Measurements from ENCODE around the gene VPS13D. TPM values are rescaled to one million over a fixed set of nuclear protein-coding genes. Genes with fewer than 3 reads are reported as not detected.

The VPS13D gene
- total RNA-seq, 4 donors from 2014 or later = 94.4 to 472 (median 163) TPM

DNA sequence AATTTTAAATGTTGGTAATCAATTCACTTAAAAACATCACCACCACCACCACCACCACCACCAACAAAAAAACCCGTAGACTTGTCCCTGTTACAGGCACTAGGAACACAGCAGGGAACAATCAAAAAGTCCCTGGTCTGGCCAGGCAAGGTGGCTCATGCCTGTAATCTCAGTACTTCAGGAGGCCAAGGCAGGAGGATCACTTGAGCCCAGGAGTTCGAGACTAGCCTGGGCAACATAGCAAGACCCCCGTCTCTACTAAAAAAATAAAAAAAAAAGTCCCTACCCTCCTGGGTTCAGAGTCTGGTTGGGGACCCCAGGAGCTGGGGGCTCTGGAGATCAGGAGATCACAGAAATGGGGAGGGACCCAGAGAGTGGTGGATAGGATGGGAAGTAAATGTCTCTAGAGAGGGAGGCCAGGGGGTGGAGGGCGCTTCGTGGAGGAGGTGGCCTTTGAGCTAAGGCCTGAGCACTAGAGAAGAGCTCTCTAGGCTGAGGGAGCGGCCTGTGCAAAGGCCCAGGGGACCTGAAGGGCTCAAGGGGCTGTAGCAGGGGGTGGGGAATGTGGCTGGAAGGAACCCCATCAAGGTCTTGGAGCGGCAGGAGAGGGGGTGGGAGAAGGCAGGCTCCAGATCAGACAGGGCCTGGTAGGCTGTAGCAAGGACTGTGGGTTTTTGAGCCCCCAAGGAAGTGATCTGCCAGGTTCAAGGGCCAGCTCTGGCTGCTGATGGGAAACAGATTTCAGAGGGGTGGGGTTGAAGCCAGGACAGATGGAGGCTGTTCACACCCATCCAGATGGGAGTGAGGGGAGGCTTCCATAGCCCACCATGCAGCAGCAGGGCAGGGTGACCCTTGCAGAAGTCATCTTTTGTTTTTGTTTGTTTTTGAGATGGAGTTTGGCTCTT lies 24.8 kb upstream of the VPS13D start:
- H3K9me3 ChIP-seq = no peaks in the 10 kb centered on the region
- H3K27ac ChIP-seq = no peak overlapping the region
- no peak overlapping the region for H3K4me3 ChIP-seq
- no peaks in the 10 kb centered on the region for H3K27me3 ChIP-seq
- peaks cover 11% of the 10 kb centered on the region for H3K36me3 ChIP-seq
- TF ChIP-seq POLR2AphosphoS5 (IDR thresholded peaks at IDR 0.05) (no peak), POLR2A (IDR thresholded peaks at IDR 0.05) (no peak), EP300 (IDR thresholded peaks at IDR 0.05) (no peak)
- TF ChIP-seq, protein P1, sequence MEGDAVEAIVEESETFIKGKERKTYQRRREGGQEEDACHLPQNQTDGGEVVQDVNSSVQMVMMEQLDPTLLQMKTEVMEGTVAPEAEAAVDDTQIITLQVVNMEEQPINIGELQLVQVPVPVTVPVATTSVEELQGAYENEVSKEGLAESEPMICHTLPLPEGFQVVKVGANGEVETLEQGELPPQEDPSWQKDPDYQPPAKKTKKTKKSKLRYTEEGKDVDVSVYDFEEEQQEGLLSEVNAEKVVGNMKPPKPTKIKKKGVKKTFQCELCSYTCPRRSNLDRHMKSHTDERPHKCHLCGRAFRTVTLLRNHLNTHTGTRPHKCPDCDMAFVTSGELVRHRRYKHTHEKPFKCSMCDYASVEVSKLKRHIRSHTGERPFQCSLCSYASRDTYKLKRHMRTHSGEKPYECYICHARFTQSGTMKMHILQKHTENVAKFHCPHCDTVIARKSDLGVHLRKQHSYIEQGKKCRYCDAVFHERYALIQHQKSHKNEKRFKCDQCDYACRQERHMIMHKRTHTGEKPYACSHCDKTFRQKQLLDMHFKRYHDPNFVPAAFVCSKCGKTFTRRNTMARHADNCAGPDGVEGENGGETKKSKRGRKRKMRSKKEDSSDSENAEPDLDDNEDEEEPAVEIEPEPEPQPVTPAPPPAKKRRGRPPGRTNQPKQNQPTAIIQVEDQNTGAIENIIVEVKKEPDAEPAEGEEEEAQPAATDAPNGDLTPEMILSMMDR (IDR thresholded peaks at IDR 0.05) = no peak
- H3K4me1 ChIP-seq = peaks cover 10% of the 10 kb centered on the region
- no peak for DNase-seq (ENCODE audit: low spot score in 2 of 2)
- WGBS = 80% methylated on average over 7 of the region's 7 CpGs

DNA sequence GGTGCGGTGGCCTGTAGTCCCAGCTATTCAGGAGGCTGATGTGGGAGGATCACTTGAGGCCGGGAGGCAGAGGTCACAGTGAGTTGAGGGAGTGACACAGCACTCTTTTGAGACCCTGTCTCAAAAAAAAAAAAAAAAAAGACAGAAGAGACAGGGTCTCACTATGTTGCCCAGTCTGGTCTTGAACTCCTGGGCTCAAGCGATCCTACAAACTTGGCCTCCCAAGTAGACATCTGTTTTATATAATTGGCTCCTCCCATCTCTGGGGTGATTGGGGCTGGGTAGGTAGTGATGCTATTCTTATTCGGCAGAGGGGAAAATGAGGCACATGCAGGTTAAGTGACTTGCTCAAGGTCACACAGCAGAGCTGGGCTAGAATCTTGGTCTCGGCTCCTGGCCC lies 23.6 kb upstream of the VPS13D start:
- H3K27ac ChIP-seq = no peak overlapping the region
- no peak overlapping the region for H3K4me3 ChIP-seq
- H3K4me1 ChIP-seq = peaks cover 10% of the 10 kb centered on the region
- H3K27me3 ChIP-seq = no peaks in the 10 kb centered on the region
- TF ChIP-seq, protein P1 (IDR thresholded peaks at IDR 0.05) = no peak
- TF ChIP-seq POLR2A (IDR thresholded peaks at IDR 0.05) (no peak), EP300 (IDR thresholded peaks at IDR 0.05) (no peak), POLR2AphosphoS5 (IDR thresholded peaks at IDR 0.05) (no peak)
- 80% methylated on average over 5 of the region's 5 CpGs for WGBS
- peaks cover 7% of the 10 kb centered on the region for H3K36me3 ChIP-seq
- no peak for DNase-seq (ENCODE audit: low spot score in 2 of 2)
- H3K9me3 ChIP-seq = no peaks in the 10 kb centered on the region

DNA sequence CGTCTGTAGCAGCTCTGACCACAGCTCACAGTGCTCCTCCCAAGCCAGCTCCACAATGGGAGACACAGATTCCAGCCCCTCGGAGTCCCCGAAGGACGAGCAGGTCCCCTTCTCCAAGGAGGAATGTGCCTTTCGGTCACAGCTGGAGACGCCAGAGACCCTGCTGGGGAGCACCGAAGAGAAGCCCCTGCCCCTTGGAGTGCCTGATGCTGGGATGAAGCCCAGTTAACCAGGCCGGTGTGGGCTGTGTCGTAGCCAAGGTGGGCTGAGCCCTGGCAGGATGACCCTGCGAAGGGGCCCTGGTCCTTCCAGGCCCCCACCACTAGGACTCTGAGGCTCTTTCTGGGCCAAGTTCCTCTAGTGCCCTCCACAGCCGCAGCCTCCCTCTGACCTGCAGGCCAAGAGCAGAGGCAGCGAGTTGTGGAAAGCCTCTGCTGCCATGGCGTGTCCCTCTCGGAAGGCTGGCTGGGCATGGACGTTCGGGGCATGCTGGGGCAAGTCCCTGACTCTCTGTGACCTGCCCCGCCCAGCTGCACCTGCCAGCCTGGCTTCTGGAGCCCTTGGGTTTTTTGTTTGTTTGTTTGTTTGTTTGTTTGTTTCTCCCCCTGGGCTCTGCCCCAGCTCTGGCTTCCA lies 22.9 kb upstream of the VPS13D start:
- Histone ChIP-seq H3K9me3 (no peaks in the 10 kb centered on the region), H3K27me3 (no peaks in the 10 kb centered on the region), H3K4me1 (peaks cover 10% of the 10 kb centered on the region), H3K4me3 (no peak overlapping the region), H3K36me3 (peaks cover 7% of the 10 kb centered on the region), H3K27ac (no peak overlapping the region)
- no peak for TF ChIP-seq POLR2A (IDR thresholded peaks at IDR 0.05)
- no peak for TF ChIP-seq EP300 (IDR thresholded peaks at IDR 0.05)
- TF ChIP-seq, protein P1 (IDR thresholded peaks at IDR 0.05) = no peak
- no peak for TF ChIP-seq POLR2AphosphoS5 (IDR thresholded peaks at IDR 0.05)
- no peak for DNase-seq (ENCODE audit: low spot score in 2 of 2)
- WGBS = 73% methylated on average over 14 of the region's 17 CpGs

DNA sequence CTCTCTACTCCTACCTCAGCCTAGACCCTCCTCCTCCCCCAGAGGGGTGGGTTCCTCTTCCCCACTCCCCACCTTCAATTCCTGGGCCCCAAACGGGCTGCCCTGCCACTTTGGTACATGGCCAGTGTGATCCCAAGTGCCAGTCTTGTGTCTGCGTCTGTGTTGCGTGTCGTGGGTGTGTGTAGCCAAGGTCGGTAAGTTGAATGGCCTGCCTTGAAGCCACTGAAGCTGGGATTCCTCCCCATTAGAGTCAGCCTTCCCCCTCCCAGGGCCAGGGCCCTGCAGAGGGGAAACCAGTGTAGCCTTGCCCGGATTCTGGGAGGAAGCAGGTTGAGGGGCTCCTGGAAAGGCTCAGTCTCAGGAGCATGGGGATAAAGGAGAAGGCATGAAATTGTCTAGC lies 21.6 kb upstream of the VPS13D start:
- H3K4me1 ChIP-seq = peaks cover 10% of the 10 kb centered on the region
- H3K36me3 ChIP-seq = peaks cover 2% of the 10 kb centered on the region
- no peak for DNase-seq (ENCODE audit: low spot score in 2 of 2)
- 63% methylated on average over 6 of the region's 6 CpGs for WGBS
- no peak overlapping the region for H3K27ac ChIP-seq
- H3K27me3 ChIP-seq = no peaks in the 10 kb centered on the region
- no peaks in the 10 kb centered on the region for H3K9me3 ChIP-seq
- H3K4me3 ChIP-seq = no peak overlapping the region
- no peak for TF ChIP-seq POLR2AphosphoS5 (IDR thresholded peaks at IDR 0.05)
- no peak for TF ChIP-seq EP300 (IDR thresholded peaks at IDR 0.05)
- TF ChIP-seq, protein P1 (IDR thresholded peaks at IDR 0.05) = no peak
- no peak for TF ChIP-seq POLR2A (IDR thresholded peaks at IDR 0.05)
